GM23338 (cell line): ENCODE data around the gene NTM. TPM values are rescaled to one million over a fixed set of nuclear protein-coding genes. Genes with fewer than 3 reads are reported as not detected.

ENCODE experiments used
- ATAC-seq: fragments of 200-7000 bp; cut with Tn5 transposase; 3 replicates; pipeline ENCODE4 v1.9.1; 2020
- DNase-seq: peaks from one replicate; pipeline ENCODE4 v3.0.0-alpha.2; 2015; ENCODE audit warnings: low spot score
- H2AFZ ChIP-seq: fragments of 200-600 bp; sonication (generic); 2 replicates; pipeline ENCODE4 v1.8.0; 2016; ENCODE audit warnings: antibody characterized with exemption, mild to moderate bottlenecking, moderate library complexity
- H3F3A ChIP-seq: fragments of 200-600 bp; sonication (generic); replicated peaks from 2 replicates; pipeline ENCODE4 v1.8.0; 2017; ENCODE audit warnings: antibody characterized with exemption, mixed run types, low read depth
- H3K27ac ChIP-seq: fragments of 200-600 bp; sonication (generic); 2 replicates; pipeline ENCODE4 v1.6.1; 2016; ENCODE audit warnings: low read depth
- H3K27me3 ChIP-seq: fragments of 200-600 bp; sonication (generic); 2 replicates; pipeline ENCODE4 v1.8.0; 2016; ENCODE audit warnings: mild to moderate bottlenecking, mixed run types, moderate library complexity; ENCODE audit not compliant: insufficient read depth
- H3K36me3 ChIP-seq: fragments of 200-600 bp; sonication (generic); 2 replicates; pipeline ENCODE4 v1.8.0; 2016; ENCODE audit warnings: mild to moderate bottlenecking; ENCODE audit not compliant: insufficient read depth
- H3K4me1 ChIP-seq: fragments of 200-600 bp; sonication (generic); 2 replicates; pipeline ENCODE4 v1.8.0; 2016; ENCODE audit warnings: mild to moderate bottlenecking, moderate library complexity; ENCODE audit not compliant: insufficient read depth
- H3K4me2 ChIP-seq: fragments of 200-600 bp; sonication (generic); 2 replicates; pipeline ENCODE4 v1.7.1; 2017; ENCODE audit warnings: mixed run types
- H3K4me3 ChIP-seq: fragments of 200-600 bp; sonication (generic); 2 replicates; pipeline ENCODE4 v1.6.1; 2016; ENCODE audit warnings: mixed run types
- H3K79me2 ChIP-seq: fragments of 200-600 bp; sonication (generic); replicated peaks from 2 replicates; pipeline ENCODE4 v1.8.0; 2017; ENCODE audit warnings: mild to moderate bottlenecking; ENCODE audit not compliant: insufficient read depth
- H3K9me2 ChIP-seq: fragments of 200-600 bp; sonication (generic); 2 replicates; pipeline ENCODE4 v1.8.0; 2017; ENCODE audit not compliant: insufficient read depth
- H4K20me1 ChIP-seq: fragments of 200-600 bp; sonication (generic); replicated peaks from 2 replicates; pipeline ENCODE4 v1.8.0; 2017; ENCODE audit warnings: mild to moderate bottlenecking; ENCODE audit not compliant: insufficient read depth
- H3K27ac Mint-ChIP-seq: 2 replicates; pipeline ENCODE4 v1.8.0; 2020; ENCODE audit warnings: inconsistent platforms, mild to moderate bottlenecking, moderate library complexity, mixed read lengths
- H3K27me3 Mint-ChIP-seq: 3 replicates; pipeline ENCODE4 v1.8.0; 2022; ENCODE audit warnings: low read depth, mild to moderate bottlenecking, moderate library complexity, mixed read lengths, inconsistent platforms; ENCODE audit not compliant: insufficient read depth, poor library complexity
- H3K36me3 Mint-ChIP-seq: 3 replicates; pipeline ENCODE4 v1.8.0; 2021; ENCODE audit warnings: low read depth, mild to moderate bottlenecking, inconsistent platforms, moderate library complexity, mixed read lengths
- H3K4me1 Mint-ChIP-seq: 3 replicates; pipeline ENCODE4 v1.8.0; 2020; ENCODE audit warnings: mild to moderate bottlenecking, inconsistent platforms, mixed read lengths
- H3K4me3 Mint-ChIP-seq: 3 replicates; pipeline ENCODE4 v1.8.0; 2021; ENCODE audit warnings: moderate library complexity, mild to moderate bottlenecking, inconsistent platforms, mixed read lengths
- H3K9me3 Mint-ChIP-seq: 3 replicates; pipeline ENCODE4 v1.8.0; 2020; ENCODE audit warnings: moderate library complexity, mild to moderate bottlenecking, inconsistent platforms, mixed read lengths
- JUNB ChIP-seq: IDR thresholded peaks from one replicate; pipeline ENCODE4 v1.6.1; 2016; ENCODE audit warnings: antibody characterized with exemption; ENCODE audit not compliant: unreplicated experiment
- NANOG ChIP-seq: IDR thresholded peaks from 2 replicates; pipeline ENCODE4 v1.6.1; 2016; ENCODE audit warnings: antibody characterized with exemption, borderline replicate concordance
- STAT1 ChIP-seq: IDR thresholded peaks from one replicate; pipeline ENCODE4 v1.6.1; 2016; ENCODE audit warnings: antibody characterized with exemption; ENCODE audit not compliant: unreplicated experiment
- polyA plus RNA-seq: library from polyadenylated mRNA; unstranded; fragments of >200 nt; fragmentation: Nextera tagmentation; extraction: Ambion mirVana; gene quantifications from 2 replicates; pipeline ENCODE4 v1.2.1, GENCODE V29; 2016
- total RNA-seq: library from RNA; depleted of rRNA; stranded (reverse); fragments of >200 nt; shearing (Covaris generic); gene quantifications from 2 replicates; pipeline ENCODE4 v1.2.3, GENCODE V29; 2014
- TF ChIP-seq, protein P1 (sequence below): fragments of 250-450 bp; sonication (Bioruptor Pico); IDR thresholded peaks from 2 replicates; pipeline ENCODE4 v1.5.0; 2020; ENCODE audit warnings: mild to moderate bottlenecking, moderate library complexity
- TF ChIP-seq, protein P2 (sequence below), 2 experiments: fragments of 200-600 bp in 1 of 2; sonication (generic) in 1 of 2; conservative IDR thresholded peaks; 2 replicates each; pipeline versions ENCODE4 v1.5.1 to v1.6.1; 2016 to 2017; ENCODE audit warnings: antibody characterized with exemption in 2 of 2, low read depth in 2 of 2, mild to moderate bottlenecking in 2 of 2, moderate library complexity in 1 of 2

The NTM gene
- total and polyA plus RNA-seq, 2 experiments from 2014 or later, result 10.6 to 14.6 TPM

DNA sequence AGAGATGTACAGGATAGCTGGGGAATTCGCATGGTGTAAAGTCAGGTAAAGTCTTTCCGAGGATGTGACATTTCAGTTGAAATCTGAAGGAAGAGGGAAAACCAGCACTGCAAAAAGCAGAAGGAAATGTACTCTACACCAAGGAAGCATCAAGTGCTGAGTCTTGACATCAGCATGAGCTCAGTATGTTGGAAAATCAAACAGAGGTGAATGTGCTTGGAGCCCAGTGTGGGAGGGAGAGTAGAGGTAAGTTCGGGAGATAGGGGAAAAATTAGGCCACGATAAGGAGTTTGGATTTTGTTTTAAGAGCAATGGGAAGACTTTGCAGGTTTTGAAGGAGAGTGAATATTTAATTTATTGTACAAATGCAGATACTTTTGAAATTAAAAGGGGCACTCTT, 484.0 kb downstream of the NTM start (continued):
- TF ChIP-seq, protein P1, sequence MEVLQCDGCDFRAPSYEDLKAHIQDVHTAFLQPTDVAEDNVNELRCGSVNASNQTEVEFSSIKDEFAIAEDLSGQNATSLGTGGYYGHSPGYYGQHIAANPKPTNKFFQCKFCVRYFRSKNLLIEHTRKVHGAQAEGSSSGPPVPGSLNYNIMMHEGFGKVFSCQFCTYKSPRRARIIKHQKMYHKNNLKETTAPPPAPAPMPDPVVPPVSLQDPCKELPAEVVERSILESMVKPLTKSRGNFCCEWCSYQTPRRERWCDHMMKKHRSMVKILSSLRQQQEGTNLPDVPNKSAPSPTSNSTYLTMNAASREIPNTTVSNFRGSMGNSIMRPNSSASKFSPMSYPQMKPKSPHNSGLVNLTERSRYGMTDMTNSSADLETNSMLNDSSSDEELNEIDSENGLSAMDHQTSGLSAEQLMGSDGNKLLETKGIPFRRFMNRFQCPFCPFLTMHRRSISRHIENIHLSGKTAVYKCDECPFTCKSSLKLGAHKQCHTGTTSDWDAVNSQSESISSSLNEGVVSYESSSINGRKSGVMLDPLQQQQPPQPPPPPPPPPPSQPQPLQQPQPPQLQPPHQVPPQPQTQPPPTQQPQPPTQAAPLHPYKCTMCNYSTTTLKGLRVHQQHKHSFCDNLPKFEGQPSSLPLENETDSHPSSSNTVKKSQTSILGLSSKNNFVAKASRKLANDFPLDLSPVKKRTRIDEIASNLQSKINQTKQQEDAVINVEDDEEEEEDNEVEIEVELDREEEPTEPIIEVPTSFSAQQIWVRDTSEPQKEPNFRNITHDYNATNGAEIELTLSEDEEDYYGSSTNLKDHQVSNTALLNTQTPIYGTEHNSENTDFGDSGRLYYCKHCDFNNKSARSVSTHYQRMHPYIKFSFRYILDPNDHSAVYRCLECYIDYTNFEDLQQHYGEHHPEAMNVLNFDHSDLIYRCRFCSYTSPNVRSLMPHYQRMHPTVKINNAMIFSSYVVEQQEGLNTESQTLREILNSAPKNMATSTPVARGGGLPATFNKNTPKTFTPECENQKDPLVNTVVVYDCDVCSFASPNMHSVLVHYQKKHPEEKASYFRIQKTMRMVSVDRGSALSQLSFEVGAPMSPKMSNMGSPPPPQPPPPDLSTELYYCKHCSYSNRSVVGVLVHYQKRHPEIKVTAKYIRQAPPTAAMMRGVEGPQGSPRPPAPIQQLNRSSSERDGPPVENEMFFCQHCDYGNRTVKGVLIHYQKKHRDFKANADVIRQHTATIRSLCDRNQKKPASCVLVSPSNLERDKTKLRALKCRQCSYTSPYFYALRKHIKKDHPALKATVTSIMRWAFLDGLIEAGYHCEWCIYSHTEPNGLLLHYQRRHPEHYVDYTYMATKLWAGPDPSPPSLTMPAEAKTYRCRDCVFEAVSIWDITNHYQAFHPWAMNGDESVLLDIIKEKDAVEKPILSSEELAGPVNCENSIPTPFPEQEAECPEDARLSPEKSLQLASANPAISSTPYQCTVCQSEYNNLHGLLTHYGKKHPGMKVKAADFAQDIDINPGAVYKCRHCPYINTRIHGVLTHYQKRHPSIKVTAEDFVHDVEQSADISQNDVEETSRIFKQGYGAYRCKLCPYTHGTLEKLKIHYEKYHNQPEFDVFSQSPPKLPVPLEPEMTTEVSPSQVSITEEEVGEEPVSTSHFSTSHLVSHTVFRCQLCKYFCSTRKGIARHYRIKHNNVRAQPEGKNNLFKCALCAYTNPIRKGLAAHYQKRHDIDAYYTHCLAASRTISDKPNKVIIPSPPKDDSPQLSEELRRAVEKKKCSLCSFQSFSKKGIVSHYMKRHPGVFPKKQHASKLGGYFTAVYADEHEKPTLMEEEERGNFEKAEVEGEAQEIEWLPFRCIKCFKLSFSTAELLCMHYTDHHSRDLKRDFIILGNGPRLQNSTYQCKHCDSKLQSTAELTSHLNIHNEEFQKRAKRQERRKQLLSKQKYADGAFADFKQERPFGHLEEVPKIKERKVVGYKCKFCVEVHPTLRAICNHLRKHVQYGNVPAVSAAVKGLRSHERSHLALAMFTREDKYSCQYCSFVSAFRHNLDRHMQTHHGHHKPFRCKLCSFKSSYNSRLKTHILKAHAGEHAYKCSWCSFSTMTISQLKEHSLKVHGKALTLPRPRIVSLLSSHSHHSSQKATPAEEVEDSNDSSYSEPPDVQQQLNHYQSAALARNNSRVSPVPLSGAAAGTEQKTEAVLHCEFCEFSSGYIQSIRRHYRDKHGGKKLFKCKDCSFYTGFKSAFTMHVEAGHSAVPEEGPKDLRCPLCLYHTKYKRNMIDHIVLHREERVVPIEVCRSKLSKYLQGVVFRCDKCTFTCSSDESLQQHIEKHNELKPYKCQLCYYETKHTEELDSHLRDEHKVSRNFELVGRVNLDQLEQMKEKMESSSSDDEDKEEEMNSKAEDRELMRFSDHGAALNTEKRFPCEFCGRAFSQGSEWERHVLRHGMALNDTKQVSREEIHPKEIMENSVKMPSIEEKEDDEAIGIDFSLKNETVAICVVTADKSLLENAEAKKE, result no peak
- TF ChIP-seq JUNB (no peak), NANOG (no peak)
- TF ChIP-seq, protein P2, sequence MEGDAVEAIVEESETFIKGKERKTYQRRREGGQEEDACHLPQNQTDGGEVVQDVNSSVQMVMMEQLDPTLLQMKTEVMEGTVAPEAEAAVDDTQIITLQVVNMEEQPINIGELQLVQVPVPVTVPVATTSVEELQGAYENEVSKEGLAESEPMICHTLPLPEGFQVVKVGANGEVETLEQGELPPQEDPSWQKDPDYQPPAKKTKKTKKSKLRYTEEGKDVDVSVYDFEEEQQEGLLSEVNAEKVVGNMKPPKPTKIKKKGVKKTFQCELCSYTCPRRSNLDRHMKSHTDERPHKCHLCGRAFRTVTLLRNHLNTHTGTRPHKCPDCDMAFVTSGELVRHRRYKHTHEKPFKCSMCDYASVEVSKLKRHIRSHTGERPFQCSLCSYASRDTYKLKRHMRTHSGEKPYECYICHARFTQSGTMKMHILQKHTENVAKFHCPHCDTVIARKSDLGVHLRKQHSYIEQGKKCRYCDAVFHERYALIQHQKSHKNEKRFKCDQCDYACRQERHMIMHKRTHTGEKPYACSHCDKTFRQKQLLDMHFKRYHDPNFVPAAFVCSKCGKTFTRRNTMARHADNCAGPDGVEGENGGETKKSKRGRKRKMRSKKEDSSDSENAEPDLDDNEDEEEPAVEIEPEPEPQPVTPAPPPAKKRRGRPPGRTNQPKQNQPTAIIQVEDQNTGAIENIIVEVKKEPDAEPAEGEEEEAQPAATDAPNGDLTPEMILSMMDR (conservative IDR thresholded peaks at IDR 0.05; ENCODE audit: low read depth in 2 of 2), result no peak

DNA sequence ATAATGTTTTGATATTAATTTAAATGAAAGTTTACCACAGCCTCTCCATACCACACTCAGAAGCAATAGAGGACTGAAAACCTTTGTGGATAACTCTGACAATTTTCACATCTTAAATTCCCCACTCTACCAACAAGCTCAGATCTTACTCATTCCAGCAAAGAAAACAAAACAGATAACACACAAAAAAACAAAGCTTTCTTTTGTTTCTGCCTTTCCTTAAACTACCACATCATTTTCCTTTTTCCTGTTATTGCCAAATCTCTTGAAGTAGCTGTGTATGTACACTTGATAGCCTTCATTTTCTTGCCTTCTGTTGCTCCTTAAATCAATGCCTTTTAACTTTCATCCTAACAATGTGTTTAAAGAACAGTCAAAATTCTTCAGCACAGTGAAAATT, 484.9 kb downstream of the NTM start:
- DNase-seq (no peak), ATAC-seq (no peak)
- Histone ChIP-seq H4K20me1 (no peaks in the 10 kb centered on the region), H3K4me1 (peaks cover 35% of the 10 kb centered on the region), H3K79me2 (no peaks in the 10 kb centered on the region), H3K4me2 (no peak overlapping the region), H3K4me3 (no peak overlapping the region), H3K27ac (no peak overlapping the region), H3K9me2 (no peaks in the 10 kb centered on the region), H3K27me3 (no peaks in the 10 kb centered on the region), H3K36me3 (no peaks in the 10 kb centered on the region), H2AFZ (no peak overlapping the region), H3F3A (no peaks in the 10 kb centered on the region)
- Mint-ChIP-seq H3K27me3 (peaks cover 7% of the 10 kb centered on the region), H3K4me1 (peaks cover 24% of the 10 kb centered on the region), H3K9me3 (no peaks in the 10 kb centered on the region), H3K36me3 (no peaks in the 10 kb centered on the region), H3K4me3 (no peak overlapping the region), H3K27ac (no peak overlapping the region)
- no peak for TF ChIP-seq STAT1
